ENCODE measurements around the gene ARHGEF10L.

ARHGEF10L gene

DNA sequence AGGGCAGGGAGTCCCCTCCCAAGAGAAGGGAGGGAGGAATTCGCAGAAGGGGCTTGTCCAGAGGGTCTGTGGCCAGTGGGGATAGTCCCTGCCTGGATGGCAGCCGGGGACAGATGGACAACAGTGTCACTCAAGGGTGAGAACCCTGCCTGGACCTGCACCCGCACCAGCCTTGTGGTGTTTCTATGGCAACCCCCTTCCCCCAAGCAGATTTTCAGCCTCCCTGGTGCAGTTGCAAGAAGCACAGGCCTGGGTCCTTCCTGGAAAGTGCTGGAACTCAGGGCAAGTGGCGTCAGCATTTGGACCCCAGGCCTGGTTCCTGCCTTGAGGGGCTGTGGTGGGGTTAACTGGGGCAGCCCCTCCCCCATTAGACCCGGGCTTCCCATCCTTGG, 131.8 kb downstream of the ARHGEF10L start:
- Histone ChIP-seq H3K27ac (ENCODE audit: low read depth in 2 of 2, low read length in 2 of 2) (no peak overlapping the region), H3K4me3 (ENCODE audit: low read length in 2 of 2) (no peak overlapping the region), H3K9me3 (ENCODE audit: control insufficient read depth in 2 of 2, low read length in 2 of 2) (no peaks in the 10 kb centered on the region), H3K4me1 (ENCODE audit: control insufficient read depth in 2 of 2, insufficient read depth in 2 of 2, low read length in 2 of 2) (no peaks in the 10 kb centered on the region), H3K9ac (ENCODE audit: low read depth in 1 of 2, low read length in 2 of 2) (no peak overlapping the region), H3K36me3 (ENCODE audit: control insufficient read depth in 2 of 2, insufficient read depth in 2 of 2, low read length in 2 of 2) (peaks cover 62 to 64% of the 10 kb centered on the region in 2 donors), H3K27me3 (ENCODE audit: control insufficient read depth in 2 of 2, insufficient read depth in 2 of 2, low read length in 2 of 2) (no peaks in the 10 kb centered on the region)

DNA sequence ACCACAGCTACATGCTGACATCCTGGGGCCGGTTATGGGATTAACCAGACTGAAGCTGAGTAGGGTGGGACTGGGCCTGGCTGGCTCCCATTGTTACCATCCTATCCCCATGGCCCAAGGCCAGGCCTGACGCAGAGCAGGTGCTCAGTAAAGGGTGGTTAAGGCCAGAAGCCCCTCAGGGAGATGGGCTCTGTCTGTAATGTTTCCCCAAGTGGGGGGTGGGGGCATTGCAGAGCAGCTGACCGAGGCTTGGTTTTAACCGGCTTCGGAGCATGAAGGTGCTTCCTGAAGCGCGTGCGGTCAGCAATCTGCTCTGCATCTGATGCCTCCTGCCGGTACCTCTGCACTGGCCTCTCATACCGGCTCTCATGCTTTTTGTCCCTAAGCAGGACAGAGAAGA, 132.2 kb downstream of the ARHGEF10L start:
- Histone ChIP-seq H3K4me3 (ENCODE audit: low read length in 2 of 2) (no peak overlapping the region), H3K36me3 (ENCODE audit: control insufficient read depth in 2 of 2, insufficient read depth in 2 of 2, low read length in 2 of 2) (peaks cover 63 to 65% of the 10 kb centered on the region in 2 donors), H3K9me3 (ENCODE audit: control insufficient read depth in 2 of 2, low read length in 2 of 2) (no peaks in the 10 kb centered on the region), H3K9ac (ENCODE audit: low read depth in 1 of 2, low read length in 2 of 2) (no peak overlapping the region), H3K27ac (ENCODE audit: low read depth in 2 of 2, low read length in 2 of 2) (no peak overlapping the region), H3K4me1 (ENCODE audit: control insufficient read depth in 2 of 2, insufficient read depth in 2 of 2, low read length in 2 of 2) (no peaks in the 10 kb centered on the region), H3K27me3 (ENCODE audit: control insufficient read depth in 2 of 2, insufficient read depth in 2 of 2, low read length in 2 of 2) (no peaks in the 10 kb centered on the region)

DNA sequence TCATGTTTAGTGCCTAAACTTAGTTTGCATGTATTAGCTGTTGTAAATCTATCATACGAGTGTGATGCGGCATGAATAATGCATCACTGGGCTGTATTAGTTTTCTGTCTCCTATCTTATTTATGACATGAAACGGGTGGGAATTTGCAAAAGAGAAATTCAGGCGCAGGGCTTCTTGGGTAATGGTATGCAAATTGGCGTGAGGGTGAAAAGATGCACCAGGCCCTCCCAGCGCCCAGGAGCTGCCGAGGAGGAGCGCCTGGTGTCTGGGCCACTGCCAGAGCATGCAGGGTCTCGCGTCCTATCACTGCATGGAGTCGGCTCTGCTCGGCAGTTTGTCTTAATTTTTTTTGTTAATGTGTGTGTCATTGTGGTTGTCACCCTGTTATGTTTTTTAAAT, 132.7 kb downstream of the ARHGEF10L start:
- H3K27ac ChIP-seq (ENCODE audit: low read depth in 2 of 2, low read length in 2 of 2), result no peak overlapping the region
- no peaks in the 10 kb centered on the region for H3K9me3 ChIP-seq (ENCODE audit: control insufficient read depth in 2 of 2, low read length in 2 of 2)
- H3K27me3 ChIP-seq (ENCODE audit: control insufficient read depth in 2 of 2, insufficient read depth in 2 of 2, low read length in 2 of 2), result no peaks in the 10 kb centered on the region
- no peak overlapping the region for H3K4me3 ChIP-seq (ENCODE audit: low read length in 2 of 2)
- H3K4me1 ChIP-seq (ENCODE audit: control insufficient read depth in 2 of 2, insufficient read depth in 2 of 2, low read length in 2 of 2), result no peaks in the 10 kb centered on the region
- H3K9ac ChIP-seq (ENCODE audit: low read depth in 1 of 2, low read length in 2 of 2), result no peak overlapping the region
- H3K36me3 ChIP-seq (ENCODE audit: control insufficient read depth in 2 of 2, insufficient read depth in 2 of 2, low read length in 2 of 2), result peaks cover 59 to 70% of the 10 kb centered on the region in 2 donors

DNA sequence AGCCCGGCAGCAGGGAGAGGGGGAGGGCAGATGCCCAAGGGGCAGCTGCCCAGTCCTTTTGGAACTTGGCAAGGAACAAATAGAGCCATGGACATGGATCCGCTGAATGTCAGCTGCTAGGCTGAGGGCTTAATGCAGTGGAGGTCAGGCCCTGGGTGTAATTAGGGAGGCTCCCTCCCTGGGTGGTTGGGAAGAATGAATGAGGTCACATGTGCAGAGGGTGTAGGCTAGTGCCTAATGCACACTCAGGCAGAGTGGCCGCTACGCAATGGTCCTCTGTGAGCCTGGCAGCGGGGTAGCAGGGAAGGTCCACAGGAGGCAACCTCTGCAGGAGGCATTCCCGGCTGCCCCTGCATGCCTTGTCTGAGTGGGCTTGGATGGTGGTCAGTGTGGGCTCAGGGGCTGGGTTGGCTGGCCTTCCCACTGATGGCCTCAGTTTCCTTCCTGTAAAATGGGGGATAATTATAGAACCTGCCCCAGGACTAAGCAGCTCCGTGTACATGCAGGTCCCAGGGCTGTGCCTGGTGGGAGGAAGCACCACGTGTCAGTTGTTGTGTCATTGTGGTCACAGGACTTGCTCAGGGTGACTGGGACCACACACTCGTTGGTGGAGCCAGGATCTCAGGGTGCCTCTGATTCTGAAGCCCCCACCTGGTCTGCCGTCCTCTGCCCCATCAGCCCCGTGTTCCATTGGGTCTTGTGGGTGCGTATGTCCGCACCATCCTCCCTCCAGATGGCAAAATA, 134.0 kb downstream of the ARHGEF10L start:
- no peaks in the 10 kb centered on the region for H3K4me1 ChIP-seq (ENCODE audit: control insufficient read depth in 2 of 2, insufficient read depth in 2 of 2, low read length in 2 of 2)
- peaks cover 54 to 58% of the 10 kb centered on the region in 2 donors for H3K36me3 ChIP-seq (ENCODE audit: control insufficient read depth in 2 of 2, insufficient read depth in 2 of 2, low read length in 2 of 2)
- H3K9ac ChIP-seq (ENCODE audit: low read depth in 1 of 2, low read length in 2 of 2), result no peak overlapping the region
- no peak overlapping the region for H3K27ac ChIP-seq (ENCODE audit: low read depth in 2 of 2, low read length in 2 of 2)
- H3K4me3 ChIP-seq (ENCODE audit: low read length in 2 of 2), result no peak overlapping the region
- no peaks in the 10 kb centered on the region for H3K27me3 ChIP-seq (ENCODE audit: control insufficient read depth in 2 of 2, insufficient read depth in 2 of 2, low read length in 2 of 2)
- H3K9me3 ChIP-seq (ENCODE audit: control insufficient read depth in 2 of 2, low read length in 2 of 2), result no peaks in the 10 kb centered on the region

DNA sequence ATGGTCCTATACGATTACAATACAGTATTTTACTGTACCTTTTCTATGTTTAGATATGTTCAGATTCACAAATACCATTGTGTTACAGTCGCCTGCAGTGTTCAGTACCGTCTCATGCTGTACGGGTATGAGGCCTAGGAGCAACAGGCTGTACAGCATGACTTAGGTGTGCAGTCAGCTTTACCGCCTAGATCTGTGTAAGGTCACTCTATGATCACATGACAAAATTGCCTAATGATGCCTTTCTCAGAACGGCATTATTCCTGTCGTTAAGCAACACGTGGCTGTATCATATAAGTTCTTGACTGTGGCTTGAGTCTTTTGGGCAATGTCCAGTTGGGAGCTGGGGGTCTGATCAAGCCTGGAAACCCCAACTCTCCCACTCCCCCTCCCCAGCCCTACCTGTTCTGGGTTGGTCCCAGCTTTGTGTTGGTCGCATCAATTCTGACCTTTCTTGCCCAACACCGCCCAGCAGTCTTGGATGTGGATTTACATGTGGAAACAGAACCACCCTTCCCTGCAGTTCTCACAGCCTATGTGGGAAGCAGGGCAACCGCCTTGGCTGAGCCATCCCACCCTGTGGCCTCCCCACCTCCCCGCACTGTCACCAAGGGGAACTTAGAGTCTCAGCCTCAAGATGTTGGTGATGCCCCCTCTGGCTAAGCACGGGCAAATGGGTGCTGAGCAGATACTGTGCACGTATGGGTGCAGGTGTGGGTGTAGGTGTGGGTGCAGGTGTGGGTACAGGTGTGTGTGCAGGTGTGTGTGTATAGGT, 135.4 kb downstream of the ARHGEF10L start:
- no peak overlapping the region for H3K4me3 ChIP-seq (ENCODE audit: low read length in 2 of 2)
- peaks cover 46 to 48% of the 10 kb centered on the region in 2 donors for H3K36me3 ChIP-seq (ENCODE audit: control insufficient read depth in 2 of 2, insufficient read depth in 2 of 2, low read length in 2 of 2)
- H3K4me1 ChIP-seq (ENCODE audit: control insufficient read depth in 2 of 2, insufficient read depth in 2 of 2, low read length in 2 of 2), result peaks cover 0 to 4% of the 10 kb centered on the region in 2 donors
- no peak overlapping the region for H3K9ac ChIP-seq (ENCODE audit: low read depth in 1 of 2, low read length in 2 of 2)
- H3K27ac ChIP-seq (ENCODE audit: low read depth in 2 of 2, low read length in 2 of 2), result no peak overlapping the region
- H3K9me3 ChIP-seq (ENCODE audit: control insufficient read depth in 2 of 2, low read length in 2 of 2), result no peaks in the 10 kb centered on the region
- no peaks in the 10 kb centered on the region for H3K27me3 ChIP-seq (ENCODE audit: control insufficient read depth in 2 of 2, insufficient read depth in 2 of 2, low read length in 2 of 2)

DNA sequence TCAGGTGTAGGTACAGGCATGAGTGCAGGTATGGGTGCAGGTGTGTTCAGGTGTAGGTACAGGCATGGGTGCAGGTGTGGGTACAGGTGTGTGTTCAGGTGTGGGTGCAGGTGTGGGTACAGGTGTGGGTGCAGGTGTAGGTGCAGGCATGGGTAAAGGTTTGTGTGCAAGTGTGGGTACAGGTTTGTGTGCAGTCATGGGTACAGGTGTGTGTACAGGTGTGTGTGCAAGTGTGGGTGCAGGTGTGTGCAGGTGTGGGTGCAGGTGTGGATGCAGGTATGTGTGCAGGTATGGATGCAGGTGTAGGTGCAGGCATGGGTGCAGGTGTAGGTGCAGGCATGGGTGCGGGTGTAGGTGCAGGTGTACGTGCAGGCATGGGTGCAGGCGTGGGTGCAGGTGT, 136.2 kb downstream of the ARHGEF10L start:
- Histone ChIP-seq H3K36me3 (ENCODE audit: control insufficient read depth in 2 of 2, insufficient read depth in 2 of 2, low read length in 2 of 2) (peaks cover 43 to 46% of the 10 kb centered on the region in 2 donors), H3K27me3 (ENCODE audit: control insufficient read depth in 2 of 2, insufficient read depth in 2 of 2, low read length in 2 of 2) (no peaks in the 10 kb centered on the region), H3K9ac (ENCODE audit: low read depth in 1 of 2, low read length in 2 of 2) (no peak overlapping the region), H3K4me1 (ENCODE audit: control insufficient read depth in 2 of 2, insufficient read depth in 2 of 2, low read length in 2 of 2) (peaks cover 0 to 4% of the 10 kb centered on the region in 2 donors), H3K4me3 (ENCODE audit: low read length in 2 of 2) (no peak overlapping the region), H3K27ac (ENCODE audit: low read depth in 2 of 2, low read length in 2 of 2) (no peak overlapping the region), H3K9me3 (ENCODE audit: control insufficient read depth in 2 of 2, low read length in 2 of 2) (no peaks in the 10 kb centered on the region)

DNA sequence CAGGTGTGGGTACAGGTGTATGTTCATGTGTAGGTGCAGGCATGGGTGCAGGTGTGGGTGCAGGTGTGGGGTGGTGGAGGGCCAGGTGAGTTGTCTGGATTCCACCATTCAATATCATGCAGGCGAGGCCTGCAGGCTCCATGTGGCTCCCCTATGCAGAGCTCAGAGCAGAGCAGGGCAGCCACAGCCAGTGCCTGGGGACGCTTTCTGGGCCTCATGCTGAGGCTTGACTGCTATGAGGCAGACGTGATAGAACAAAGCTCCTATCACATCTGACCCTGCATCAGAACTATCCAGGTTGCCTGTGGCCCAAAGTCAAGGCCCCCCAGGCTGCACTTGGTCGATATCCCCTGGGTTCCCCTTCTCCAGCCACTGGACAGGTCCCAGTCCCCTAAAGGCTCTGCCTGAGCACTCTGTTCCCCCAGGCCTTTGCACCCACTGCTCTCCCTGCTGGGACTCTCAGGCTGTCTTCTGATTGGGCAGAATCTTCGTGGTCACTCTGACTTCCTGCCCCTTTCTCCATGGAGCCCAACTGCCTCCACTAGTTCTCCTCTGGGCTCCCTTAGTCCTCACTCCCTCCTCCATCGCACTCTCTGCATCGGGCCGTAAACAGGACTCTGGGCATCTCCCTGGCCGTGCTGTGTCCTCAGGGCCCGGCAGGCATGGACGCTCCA, 137.0 kb downstream of the ARHGEF10L start:
- H3K27me3 ChIP-seq (ENCODE audit: control insufficient read depth in 2 of 2, insufficient read depth in 2 of 2, low read length in 2 of 2), result no peaks in the 10 kb centered on the region
- no peak overlapping the region for H3K27ac ChIP-seq (ENCODE audit: low read depth in 2 of 2, low read length in 2 of 2)
- H3K9ac ChIP-seq (ENCODE audit: low read depth in 1 of 2, low read length in 2 of 2), result no peak overlapping the region
- no peak overlapping the region for H3K4me3 ChIP-seq (ENCODE audit: low read length in 2 of 2)
- peaks cover 0 to 4% of the 10 kb centered on the region in 2 donors for H3K4me1 ChIP-seq (ENCODE audit: control insufficient read depth in 2 of 2, insufficient read depth in 2 of 2, low read length in 2 of 2)
- peaks cover 46 to 48% of the 10 kb centered on the region in 2 donors for H3K36me3 ChIP-seq (ENCODE audit: control insufficient read depth in 2 of 2, insufficient read depth in 2 of 2, low read length in 2 of 2)
- H3K9me3 ChIP-seq (ENCODE audit: control insufficient read depth in 2 of 2, low read length in 2 of 2), result no peaks in the 10 kb centered on the region

DNA sequence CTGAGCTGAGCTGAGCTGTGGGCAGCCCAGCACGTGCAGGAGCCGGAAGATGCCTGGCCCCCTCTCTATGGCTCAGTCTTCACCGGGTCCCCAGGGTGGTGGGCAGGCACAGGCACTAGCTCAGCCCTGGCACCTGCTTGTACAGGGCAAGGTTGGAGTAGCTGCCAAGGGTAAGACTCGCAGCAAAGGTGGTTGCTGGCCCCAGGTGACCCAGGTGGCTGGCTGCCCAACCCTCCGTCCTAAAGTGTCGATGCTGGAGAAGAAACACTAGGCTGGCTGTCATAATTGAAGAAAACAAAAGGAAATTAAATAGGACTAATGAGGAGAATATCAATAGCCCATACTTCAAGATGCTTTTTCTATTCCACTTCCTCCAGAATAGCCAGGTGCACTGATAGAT, 138.5 kb downstream of the ARHGEF10L start:
- no peaks in the 10 kb centered on the region for H3K27me3 ChIP-seq (ENCODE audit: control insufficient read depth in 2 of 2, insufficient read depth in 2 of 2, low read length in 2 of 2)
- H3K36me3 ChIP-seq (ENCODE audit: control insufficient read depth in 2 of 2, insufficient read depth in 2 of 2, low read length in 2 of 2), result peaks cover 50 to 54% of the 10 kb centered on the region in 2 donors
- H3K9ac ChIP-seq (ENCODE audit: low read depth in 1 of 2, low read length in 2 of 2), result no peak overlapping the region
- H3K9me3 ChIP-seq (ENCODE audit: control insufficient read depth in 2 of 2, low read length in 2 of 2), result no peaks in the 10 kb centered on the region
- H3K4me1 ChIP-seq (ENCODE audit: control insufficient read depth in 2 of 2, insufficient read depth in 2 of 2, low read length in 2 of 2), result peaks cover 0 to 4% of the 10 kb centered on the region in 2 donors
- H3K27ac ChIP-seq (ENCODE audit: low read depth in 2 of 2, low read length in 2 of 2), result no peak overlapping the region
- no peak overlapping the region for H3K4me3 ChIP-seq (ENCODE audit: low read length in 2 of 2)

DNA sequence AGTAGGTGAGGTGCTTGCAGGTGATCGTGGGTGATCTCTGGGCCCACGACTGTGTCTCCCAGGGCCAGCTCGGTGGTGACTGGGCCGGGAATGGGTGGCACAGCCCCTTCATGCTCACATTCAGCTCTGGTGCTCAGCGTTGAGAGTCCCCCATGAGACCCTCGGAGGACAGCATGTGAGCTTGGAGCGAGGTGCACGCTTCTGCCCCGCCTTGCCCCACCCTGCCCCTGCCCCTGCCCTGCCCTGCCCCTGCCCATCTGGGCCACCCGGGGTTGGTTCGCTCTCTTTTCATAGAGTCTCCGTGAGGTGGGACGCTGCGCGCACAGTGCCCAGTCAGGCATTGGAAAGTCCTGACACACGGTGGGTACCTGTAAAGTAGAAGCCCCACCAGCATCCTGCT, 140.4 kb downstream of the ARHGEF10L start:
- H3K36me3 ChIP-seq (ENCODE audit: control insufficient read depth in 2 of 2, insufficient read depth in 2 of 2, low read length in 2 of 2), result peaks cover 45 to 50% of the 10 kb centered on the region in 2 donors
- H3K4me1 ChIP-seq (ENCODE audit: control insufficient read depth in 2 of 2, insufficient read depth in 2 of 2, low read length in 2 of 2), result peaks cover 0 to 4% of the 10 kb centered on the region in 2 donors
- H3K27me3 ChIP-seq (ENCODE audit: control insufficient read depth in 2 of 2, insufficient read depth in 2 of 2, low read length in 2 of 2), result no peaks in the 10 kb centered on the region
- no peak overlapping the region for H3K4me3 ChIP-seq (ENCODE audit: low read length in 2 of 2)
- no peaks in the 10 kb centered on the region for H3K9me3 ChIP-seq (ENCODE audit: control insufficient read depth in 2 of 2, low read length in 2 of 2)
- H3K9ac ChIP-seq (ENCODE audit: low read depth in 1 of 2, low read length in 2 of 2), result no peak overlapping the region
- no peak overlapping the region for H3K27ac ChIP-seq (ENCODE audit: low read depth in 2 of 2, low read length in 2 of 2)

DNA sequence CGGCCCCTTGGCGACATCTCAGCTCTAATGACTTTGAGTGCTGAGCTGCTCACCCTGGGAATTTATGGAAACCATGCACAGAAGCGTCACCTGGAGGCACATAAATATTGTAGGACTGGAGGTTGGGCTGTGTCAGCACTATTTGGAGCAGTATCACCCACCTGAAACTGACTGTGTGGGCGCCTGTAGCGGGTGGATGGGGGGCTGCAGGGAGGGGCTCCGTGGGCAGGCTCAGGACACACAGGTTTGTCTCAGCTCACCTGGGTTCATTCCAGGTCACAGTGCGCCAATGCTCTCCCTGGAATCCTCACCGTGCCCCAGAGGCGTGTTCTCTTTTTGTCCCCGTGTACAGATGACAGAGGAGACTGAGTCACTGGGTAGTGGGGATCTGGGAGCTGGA, 140.8 kb downstream of the ARHGEF10L start:
- peaks cover 40 to 50% of the 10 kb centered on the region in 2 donors for H3K36me3 ChIP-seq (ENCODE audit: control insufficient read depth in 2 of 2, insufficient read depth in 2 of 2, low read length in 2 of 2)
- no peaks in the 10 kb centered on the region for H3K9me3 ChIP-seq (ENCODE audit: control insufficient read depth in 2 of 2, low read length in 2 of 2)
- peaks cover 0 to 4% of the 10 kb centered on the region in 2 donors for H3K4me1 ChIP-seq (ENCODE audit: control insufficient read depth in 2 of 2, insufficient read depth in 2 of 2, low read length in 2 of 2)
- H3K4me3 ChIP-seq (ENCODE audit: low read length in 2 of 2), result no peak overlapping the region
- H3K9ac ChIP-seq (ENCODE audit: low read depth in 1 of 2, low read length in 2 of 2), result no peak overlapping the region
- H3K27ac ChIP-seq (ENCODE audit: low read depth in 2 of 2, low read length in 2 of 2), result no peak overlapping the region
- H3K27me3 ChIP-seq (ENCODE audit: control insufficient read depth in 2 of 2, insufficient read depth in 2 of 2, low read length in 2 of 2), result no peaks in the 10 kb centered on the region

All from mucosa of rectum (tissue), 2 donors.